GM12878 (cell line): Measurements from ENCODE around the gene TIGD2. TPM values are rescaled to one million over a fixed set of nuclear protein-coding genes. Genes with fewer than 3 reads are reported as not detected.

Experiments used
- ATAC-seq: fragments of 200-7000 bp; cut with Tn5 transposase; 3 replicates; pipeline ENCODE4 v1.9.1; 2020; ENCODE audit warnings: mild to moderate bottlenecking, moderate library complexity
- BruUV-seq: library from RNA; stranded (reverse); fragments of 400-500 nt; replicated peaks from 2 replicates; lab custom pipeline; 2021; lab: Mats Ljungman, UMichigan
- CTCF ChIA-PET: fragments of 300-600 bp; sonication (Branson Sonifier 250); formaldehyde crosslinking; extraction: SDS; loops from one replicate; lab custom pipeline; 2021; ENCODE audit warnings: inconsistent platforms; lab: Yijun Ruan, JAX
- POLR2A ChIA-PET: fragments of 350-600 bp; formaldehyde crosslinking; extraction: SDS; loops from one replicate; lab custom pipeline; 2021; ENCODE audit warnings: inconsistent platforms; lab: Charles Lee
- RAD21 ChIA-PET: fragments of 300-600 bp; sonication (Branson Sonifier 250); formaldehyde crosslinking; loops from one replicate; lab custom pipeline; 2023; ENCODE audit warnings: antibody characterized with exemption; ENCODE audit not compliant: unreplicated experiment; lab: Charles Lee
- SMC1A ChIA-PET: fragments of 300-600 bp; sonication (Branson Sonifier 250); formaldehyde crosslinking; loops from one replicate; lab custom pipeline; 2023; ENCODE audit not compliant: unreplicated experiment, uncharacterized antibody; lab: Charles Lee
- DNase-seq: peaks from one replicate; pipeline ENCODE4 v3.0.0-alpha.2; 2011; ENCODE audit warnings: low read depth, low spot score
- FAIRE-seq: peaks from 3 replicates; lab custom pipeline; 2011; peaks lifted over from hg19 to GRCh38; lab: Jason Lieb, UNC
- H2AFZ ChIP-seq: 2 replicates; pipeline ENCODE4 v1.6.0; 2011; ENCODE audit warnings: low read depth, low read length, control low read depth; ENCODE audit not compliant: control insufficient read depth
- H3K27ac ChIP-seq: 2 replicates; pipeline ENCODE4 v1.5.1; 2011; ENCODE audit warnings: control low read depth; ENCODE audit not compliant: control insufficient read depth, insufficient read depth
- H3K27me3 ChIP-seq, 2 experiments: replicated peaks in 1 of 2; 2 replicates each; pipeline versions ENCODE4 v1.6.0 to v1.6.1; 2011; ENCODE audit warnings: low read length in 1 of 2; ENCODE audit not compliant: control insufficient read depth in 2 of 2, insufficient read depth in 2 of 2
- H3K36me3 ChIP-seq, 2 experiments: 2 replicates each; pipeline ENCODE4 v1.5.1; 2011; ENCODE audit warnings: low read length in 1 of 2; ENCODE audit not compliant: control insufficient read depth in 2 of 2, insufficient read depth in 2 of 2
- H3K4me1 ChIP-seq: 2 replicates; pipeline ENCODE4 v1.6.1; 2011; ENCODE audit warnings: mild to moderate bottlenecking, low read length, moderate library complexity, mixed read lengths; ENCODE audit not compliant: control insufficient read depth, insufficient read depth
- H3K4me2 ChIP-seq: 2 replicates; pipeline ENCODE4 v1.6.0; 2011; ENCODE audit warnings: control low read depth; ENCODE audit not compliant: control insufficient read depth, insufficient read depth
- H3K4me3 ChIP-seq: fragments of 200-600 bp; sonication (generic); 2 replicates; pipeline ENCODE4 v1.5.1; 2016
- H3K79me2 ChIP-seq: 2 replicates; pipeline ENCODE4 v1.6.0; 2011; ENCODE audit warnings: low read length; ENCODE audit not compliant: control insufficient read depth, insufficient read depth
- H3K9ac ChIP-seq: 2 replicates; pipeline ENCODE4 v1.8.0; 2011; ENCODE audit warnings: low read length, control low read depth, mixed read lengths; ENCODE audit not compliant: control insufficient read depth, insufficient read depth
- H3K9me3 ChIP-seq: replicated peaks from 3 replicates; pipeline ENCODE4 v1.5.1; 2011; ENCODE audit warnings: mild to moderate bottlenecking, low read length; ENCODE audit not compliant: control insufficient read depth, insufficient read depth
- H4K20me1 ChIP-seq: 2 replicates; pipeline ENCODE4 v1.6.0; 2011; ENCODE audit not compliant: control insufficient read depth, insufficient read depth
- BHLHE40 ChIP-seq, 2 experiments: fragments of 450-650 bp in 1 of 2; IDR thresholded peaks; 2 replicates each; pipeline ENCODE4 v1.6.1; 2011 to 2017; ENCODE audit warnings: low read depth in 2 of 2, borderline replicate concordance in 1 of 2, improper control_type of control experiment in 1 of 2, low read length in 1 of 2, mild to moderate bottlenecking in 1 of 2
- BRCA1 ChIP-seq: IDR thresholded peaks from 2 replicates; pipeline ENCODE4 v1.6.1; 2011; ENCODE audit warnings: low read depth, low read length, improper control_type of control experiment
- CBFB ChIP-seq: IDR thresholded peaks from 2 replicates; pipeline ENCODE4 v1.6.1; 2016; ENCODE audit warnings: antibody characterized with exemption, low read depth
- CHD2 ChIP-seq: IDR thresholded peaks from 2 replicates; pipeline ENCODE4 v1.6.1; 2011; ENCODE audit warnings: low read depth, low read length, improper control_type of control experiment, borderline replicate concordance
- CREM ChIP-seq: IDR thresholded peaks from 2 replicates; pipeline ENCODE4 v1.6.1; 2014; ENCODE audit warnings: antibody characterized with exemption, low read depth
- EGR1 ChIP-seq, 2 experiments: IDR thresholded peaks; 1 replicate in 1 of 2; 2 replicates in 1 of 2; pipeline ENCODE4 v1.6.1; 2011 to 2012; ENCODE audit warnings: low read depth in 2 of 2, low read length in 2 of 2, borderline replicate concordance in 1 of 2, mild to moderate bottlenecking in 1 of 2, moderate library complexity in 1 of 2
- GABPA ChIP-seq: IDR thresholded peaks from 2 replicates; pipeline ENCODE4 v1.6.1; 2014; ENCODE audit warnings: antibody characterized with exemption, low read depth, mild to moderate bottlenecking, inconsistent platforms
- IKZF1 ChIP-seq: fragments of 450-650 bp; conservative IDR thresholded peaks from 2 replicates; pipeline ENCODE4 v1.6.1; 2017; ENCODE audit warnings: antibody characterized with exemption, mild to moderate bottlenecking
- JUNB ChIP-seq: IDR thresholded peaks from 2 replicates; pipeline ENCODE4 v1.6.1; 2016; ENCODE audit warnings: antibody characterized with exemption, mild to moderate bottlenecking
- KDM1A ChIP-seq: fragments of 200-600 bp; sonication (generic); IDR thresholded peaks from 2 replicates; pipeline ENCODE4 v1.6.1; 2016; ENCODE audit warnings: borderline replicate concordance
- MYB ChIP-seq: fragments of 150-350 bp; IDR thresholded peaks from 2 replicates; pipeline ENCODE4 v1.6.1; 2014; ENCODE audit warnings: mild to moderate bottlenecking, low read depth, low read length, borderline replicate concordance
- NR2C1 ChIP-seq: fragments of 450-650 bp; IDR thresholded peaks from 2 replicates; pipeline ENCODE4 v1.6.1; 2017; ENCODE audit warnings: antibody characterized with exemption, mild to moderate bottlenecking, moderate library complexity
- NR2C2 ChIP-seq: IDR thresholded peaks from 2 replicates; pipeline ENCODE4 v1.6.1; 2011; ENCODE audit warnings: borderline replicate concordance, low read depth; ENCODE audit not compliant: control insufficient read depth, insufficient read length
- POU2F2 ChIP-seq: IDR thresholded peaks from 3 replicates; pipeline ENCODE4 v1.6.1; 2011; ENCODE audit warnings: low read depth, mild to moderate bottlenecking, low read length, borderline replicate concordance
- WRNIP1 ChIP-seq: IDR thresholded peaks from 2 replicates; pipeline ENCODE4 v1.6.1; 2011; ENCODE audit warnings: low read depth, low read length, improper control_type of control experiment, borderline replicate concordance
- YBX1 ChIP-seq: fragments of 450-650 bp; IDR thresholded peaks from 2 replicates; pipeline ENCODE4 v1.6.1; 2016; ENCODE audit warnings: antibody characterized with exemption
- WGBS: methylation state at CpG from one replicate; pipeline ENCODE4 v1.1.6; 2016; ENCODE audit warnings: low lambda C conversion rate; ENCODE audit not compliant: insufficient replicate concordance, insufficient coverage; ENCODE audit errors: missing lambda C conversion rate; 5-methylcytosine and 5-hydroxymethylcytosine counted together
- in situ Hi-C: fragments of 300-500 bp; cut with MboI; formaldehyde crosslinking; loops from 9 replicates; pipeline ENCODE4 v1.14.3; 2018; ENCODE audit warnings: mixed read lengths
- intact Hi-C: fragments of 100-400 bp; cut with micrococcal nuclease; formaldehyde crosslinking; loops from one replicate; pipeline ENCODE4 v1.14.2; 2022; ENCODE audit not compliant: unreplicated experiment
- polyA plus RNA-seq, 11 experiments: library from polyadenylated mRNA; depleted of rRNA in 4 of 11; unstranded in 6 of 11; stranded (reverse) in 5 of 11; fragments of >200 nt; fragmentation: Nextera tagmentation in 4 of 11; fragmentation: Illumina TruSeq in 1 of 11; extraction: Ambion mirVana in 4 of 11; extraction: Trizol in 1 of 11; gene quantifications; 1 replicate in 1 of 11; 2 replicates in 10 of 11; pipeline versions ENCODE4 v1.2.1 to v1.2.3, GENCODE V29; 2011 to 2016; ENCODE audit warnings: inconsistent platforms in 2 of 11, missing spikeins in 2 of 11, low read depth in 1 of 11
- total RNA-seq, 4 experiments: library from RNA; depleted of rRNA in 3 of 4; stranded (reverse); fragments of >200 nt in 3 of 4; fragmentation: Illumina TruSeq in 1 of 4; extraction: Trizol in 1 of 4; gene quantifications; 2 replicates each; pipeline versions ENCODE4 v1.2.1 to v1.2.3, GENCODE V29; 2013 to 2021
- TF ChIP-seq, protein P1 (sequence below): fragments of 450-650 bp; IDR thresholded peaks from 2 replicates; pipeline ENCODE4 v1.6.1; 2016; ENCODE audit warnings: mild to moderate bottlenecking, moderate library complexity, borderline replicate concordance
- TF ChIP-seq, protein P2 (sequence below): IDR thresholded peaks from 2 replicates; pipeline ENCODE4 v1.6.1; 2011; ENCODE audit warnings: borderline replicate concordance, low read depth, mild to moderate bottlenecking, moderate library complexity, mixed read lengths, low read length; ENCODE audit not compliant: insufficient read depth; ENCODE audit errors: extremely low read length
- TF ChIP-seq, protein P3 (sequence below): fragments of 450-650 bp; IDR thresholded peaks from 2 replicates; pipeline ENCODE4 v1.6.1; 2014; ENCODE audit warnings: mild to moderate bottlenecking

The TIGD2 gene
- total and polyA plus RNA-seq, 10 of the 15 experiments (the other 5 are each of a cell fraction or from before 2014, with no cell fraction given) = 2.4 to 8.4 (median 5.0) TPM

DNA sequence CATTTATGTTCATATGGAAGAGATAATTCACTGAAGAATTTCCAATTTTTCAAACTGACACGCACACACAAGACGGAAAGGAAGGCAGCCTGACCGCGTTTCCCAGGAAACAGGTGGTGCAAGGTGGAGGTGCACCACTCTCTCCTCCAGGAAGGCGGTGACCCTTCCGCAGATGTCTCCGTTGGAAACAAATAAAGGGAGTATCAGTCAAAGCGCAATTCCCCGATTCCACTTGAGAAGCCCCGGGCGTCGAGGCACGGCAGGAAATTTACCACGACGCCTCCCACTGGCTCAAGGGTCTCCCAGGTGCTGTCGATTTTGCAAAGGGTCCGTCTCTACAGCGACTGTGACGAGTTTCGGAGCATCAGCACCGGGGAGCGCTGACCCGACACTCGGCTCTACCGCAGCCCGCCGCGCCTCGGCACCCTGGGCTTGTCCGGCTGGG is 770 bp upstream of the TIGD2 start:
- H2AFZ ChIP-seq = peak overlapping the region; percentile 75
- ChIA-PET SMC1A (interaction anchor here (0.7 kb wide), 1 partner anchor 54 kb away, joined by 4 read pairs; no protein-coding TSS in a partner anchor), POLR2A (no interaction called here), RAD21 (interaction anchor here (0.6 to 1.8 kb wide), 2 partner anchors 41 to 289 kb away, joined by 3 to 4 read pairs; no protein-coding TSS in a partner anchor), CTCF (interaction anchor here (1.5 to 3.0 kb wide), 3 partner anchors 49 to 292 kb away, joined by 4 to 11 read pairs (median 9); no protein-coding TSS in a partner anchor)
- no peaks in the 10 kb centered on the region for H3K36me3 ChIP-seq
- no peak for DNase-seq
- WGBS = 8% methylated on average over 25 of the region's 30 CpGs
- H4K20me1 ChIP-seq = no peaks in the 10 kb centered on the region
- BruUV-seq = TSS peak; percentile 63
- peak overlapping the region; percentile 83 for H3K4me2 ChIP-seq
- no peak overlapping the region for H3K9ac ChIP-seq
- ATAC-seq = no peak
- H3K4me1 ChIP-seq = 0 out of 2 replicates have a peak, but pooled peaks cover 3% of the 10 kb centered on the region
- H3K27me3 ChIP-seq = no peaks in the 10 kb centered on the region
- intact Hi-C loops (loop anchor here (2.0 to 10.0 kb wide), 5 partner anchors 32 to 586 kb away; partner anchors contain the start of genes FAM13A and PYURF), in situ Hi-C loops (loop anchor here (10.0 kb wide), 1 partner anchor 286 kb away; no protein-coding TSS in a partner anchor)
- no peak overlapping the region for H3K27ac ChIP-seq
- FAIRE-seq = no peak
- peaks cover 4% of the 10 kb centered on the region; the same call in 2 of the 3 replicates for H3K9me3 ChIP-seq
- H3K79me2 ChIP-seq = no peaks in the 10 kb centered on the region; the same call in 1 of the 2 replicates
- H3K4me3 ChIP-seq = peak overlapping the region; percentile 82
- no peak for TF ChIP-seq EGR1 (IDR thresholded peaks at IDR 0.05; ENCODE audit: borderline replicate concordance in 1 of 2, low read depth in 2 of 2, low read length in 2 of 2)
- TF ChIP-seq BHLHE40 (IDR thresholded peaks at IDR 0.05; ENCODE audit: borderline replicate concordance in 1 of 2, low read depth in 2 of 2, low read length in 1 of 2) = no peak
- no peak for TF ChIP-seq CREM
- no peak for TF ChIP-seq JUNB
- TF ChIP-seq KDM1A = no peak
- no peak for TF ChIP-seq GABPA
- TF ChIP-seq NR2C2 = no peak
- TF ChIP-seq, protein P1, sequence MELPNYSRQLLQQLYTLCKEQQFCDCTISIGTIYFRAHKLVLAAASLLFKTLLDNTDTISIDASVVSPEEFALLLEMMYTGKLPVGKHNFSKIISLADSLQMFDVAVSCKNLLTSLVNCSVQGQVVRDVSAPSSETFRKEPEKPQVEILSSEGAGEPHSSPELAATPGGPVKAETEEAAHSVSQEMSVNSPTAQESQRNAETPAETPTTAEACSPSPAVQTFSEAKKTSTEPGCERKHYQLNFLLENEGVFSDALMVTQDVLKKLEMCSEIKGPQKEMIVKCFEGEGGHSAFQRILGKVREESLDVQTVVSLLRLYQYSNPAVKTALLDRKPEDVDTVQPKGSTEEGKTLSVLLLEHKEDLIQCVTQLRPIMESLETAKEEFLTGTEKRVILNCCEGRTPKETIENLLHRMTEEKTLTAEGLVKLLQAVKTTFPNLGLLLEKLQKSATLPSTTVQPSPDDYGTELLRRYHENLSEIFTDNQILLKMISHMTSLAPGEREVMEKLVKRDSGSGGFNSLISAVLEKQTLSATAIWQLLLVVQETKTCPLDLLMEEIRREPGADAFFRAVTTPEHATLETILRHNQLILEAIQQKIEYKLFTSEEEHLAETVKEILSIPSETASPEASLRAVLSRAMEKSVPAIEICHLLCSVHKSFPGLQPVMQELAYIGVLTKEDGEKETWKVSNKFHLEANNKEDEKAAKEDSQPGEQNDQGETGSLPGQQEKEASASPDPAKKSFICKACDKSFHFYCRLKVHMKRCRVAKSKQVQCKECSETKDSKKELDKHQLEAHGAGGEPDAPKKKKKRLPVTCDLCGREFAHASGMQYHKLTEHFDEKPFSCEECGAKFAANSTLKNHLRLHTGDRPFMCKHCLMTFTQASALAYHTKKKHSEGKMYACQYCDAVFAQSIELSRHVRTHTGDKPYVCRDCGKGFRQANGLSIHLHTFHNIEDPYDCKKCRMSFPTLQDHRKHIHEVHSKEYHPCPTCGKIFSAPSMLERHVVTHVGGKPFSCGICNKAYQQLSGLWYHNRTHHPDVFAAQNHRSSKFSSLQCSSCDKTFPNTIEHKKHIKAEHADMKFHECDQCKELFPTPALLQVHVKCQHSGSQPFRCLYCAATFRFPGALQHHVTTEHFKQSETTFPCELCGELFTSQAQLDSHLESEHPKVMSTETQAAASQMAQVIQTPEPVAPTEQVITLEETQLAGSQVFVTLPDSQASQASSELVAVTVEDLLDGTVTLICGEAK = peak; percentile 46
- TF ChIP-seq, protein P2, sequence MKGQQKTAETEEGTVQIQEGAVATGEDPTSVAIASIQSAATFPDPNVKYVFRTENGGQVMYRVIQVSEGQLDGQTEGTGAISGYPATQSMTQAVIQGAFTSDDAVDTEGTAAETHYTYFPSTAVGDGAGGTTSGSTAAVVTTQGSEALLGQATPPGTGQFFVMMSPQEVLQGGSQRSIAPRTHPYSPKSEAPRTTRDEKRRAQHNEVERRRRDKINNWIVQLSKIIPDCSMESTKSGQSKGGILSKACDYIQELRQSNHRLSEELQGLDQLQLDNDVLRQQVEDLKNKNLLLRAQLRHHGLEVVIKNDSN = no peak
- TF ChIP-seq BRCA1 = 0 out of 2 replicates have a peak, but pooled peaks have one; percentile 19
- peak; percentile 19 for TF ChIP-seq IKZF1
- TF ChIP-seq, protein P3, sequence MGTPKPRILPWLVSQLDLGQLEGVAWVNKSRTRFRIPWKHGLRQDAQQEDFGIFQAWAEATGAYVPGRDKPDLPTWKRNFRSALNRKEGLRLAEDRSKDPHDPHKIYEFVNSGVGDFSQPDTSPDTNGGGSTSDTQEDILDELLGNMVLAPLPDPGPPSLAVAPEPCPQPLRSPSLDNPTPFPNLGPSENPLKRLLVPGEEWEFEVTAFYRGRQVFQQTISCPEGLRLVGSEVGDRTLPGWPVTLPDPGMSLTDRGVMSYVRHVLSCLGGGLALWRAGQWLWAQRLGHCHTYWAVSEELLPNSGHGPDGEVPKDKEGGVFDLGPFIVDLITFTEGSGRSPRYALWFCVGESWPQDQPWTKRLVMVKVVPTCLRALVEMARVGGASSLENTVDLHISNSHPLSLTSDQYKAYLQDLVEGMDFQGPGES = no peak
- no peak for TF ChIP-seq CBFB
- no peak for TF ChIP-seq NR2C1
- TF ChIP-seq WRNIP1 = 0 out of 2 replicates have a peak, but pooled peaks have one; percentile 54
- no peak for TF ChIP-seq POU2F2
- TF ChIP-seq YBX1 = no peak
- no peak for TF ChIP-seq MYB
- TF ChIP-seq CHD2 = no peak
